Prostate gland (tissue), 2 donors: Measurements from ENCODE around the gene CHCHD3.

Experiments used
- CTCF ChIP-seq, 4 experiments: fragments of 200-600 bp in 2 of 4; fragments of 450-650 bp in 2 of 4; sonication (generic) in 2 of 4; IDR thresholded peaks; 1 replicate in 3 of 4; 2 replicates in 1 of 4; pipeline ENCODE4 v1.5.1; 2016 to 2019; ENCODE audit warnings: antibody characterized with exemption in 4 of 4, mild to moderate bottlenecking in 2 of 4, moderate library complexity in 2 of 4
- POLR2A ChIP-seq: fragments of 450-650 bp; IDR thresholded peaks from one replicate; pipeline ENCODE4 v1.6.1; 2016; ENCODE audit warnings: antibody characterized with exemption, mild to moderate bottlenecking

- TF ChIP-seq CTCF (IDR thresholded peaks at IDR 0.05) (no peak), POLR2A (no peak)
Observed at GRCh38 chr7:133065301-133065700, 16.6 kb downstream of the CHCHD3 start.
